ENCODE results near the gene HSPBAP1. TPM values are rescaled to one million over a fixed set of nuclear protein-coding genes. Genes with fewer than 3 reads are reported as not detected.

Gene HSPBAP1
- total and polyA plus RNA-seq, 2 of the 13 experiments (the other 11 are each of a cell fraction or from before 2014, with no cell fraction given): 4.2 to 5.1 TPM

DNA sequence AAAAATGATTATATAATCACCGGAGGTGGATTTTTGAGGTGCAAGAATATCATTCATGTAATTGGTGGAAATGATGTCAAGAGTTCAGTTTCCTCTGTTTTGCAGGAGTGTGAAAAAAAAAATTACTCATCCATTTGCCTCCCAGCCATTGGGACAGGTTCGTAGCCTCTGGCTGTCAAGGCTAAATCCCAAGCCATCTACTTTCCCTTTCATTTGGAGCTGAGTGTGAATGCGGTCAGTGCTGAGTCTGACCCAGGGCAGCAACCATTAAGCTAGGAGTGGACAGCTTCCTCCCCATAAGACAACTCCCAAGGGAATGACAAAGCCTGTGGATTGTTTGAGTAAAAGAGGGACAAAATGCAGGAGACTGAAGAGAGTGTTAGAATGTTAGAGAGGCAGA, 79.4 kb downstream of the HSPBAP1 start:
- Histone ChIP-seq H3K27me3 (ENCODE audit: control insufficient read depth in 1 of 2, insufficient read depth in 2 of 2, low read length in 2 of 2) (no peaks in the 10 kb centered on the region), H3K4me3 (replicated peaks in 1 of 3; ENCODE audit: insufficient read depth in 1 of 3, low read depth in 2 of 3, low read length in 3 of 3) (no peak overlapping the region), H3K4me1 (ENCODE audit: insufficient read depth, low read length) (no peaks in the 10 kb centered on the region), H4K20me1 (ENCODE audit: insufficient read depth, low read length) (no peaks in the 10 kb centered on the region), H3K4me2 (ENCODE audit: low read depth, low read length) (no peak overlapping the region), H3K79me2 (ENCODE audit: insufficient read depth, low read length) (no peaks in the 10 kb centered on the region), H3K27ac (ENCODE audit: extremely low read length, insufficient read depth, low read length) (no peak overlapping the region), H3K9ac (ENCODE audit: insufficient read depth, low read depth, low read length) (no peak overlapping the region), H2AFZ (ENCODE audit: low read length) (no peak overlapping the region), H3K9me3 (ENCODE audit: low read length) (no peaks in the 10 kb centered on the region), H3K36me3 (replicated peaks in 1 of 2; ENCODE audit: control insufficient read depth in 1 of 2, insufficient read depth in 2 of 2, low read length in 2 of 2) (peaks cover 1 to 14% of the 10 kb centered on the region in 2 experiments; a peak in 3 of 5 replicates)
- ChIA-PET CTCF (ENCODE audit: low intra/inter-chr PET ratio, low total read pairs) (no interaction called here), POLR2A (no interaction called here)
- ATAC-seq (no peak), FAIRE-seq (no peak), DNase-seq (ENCODE audit: low spot score) (no peak)
- in situ Hi-C loops (cut with HindIII; ENCODE audit: extremely low pct_ligation_motif_present, low pct_unique_long_range_greater_than_20kb): no loop called here
- WGBS (ENCODE audit: low lambda C conversion rate): 91% methylated on average over 3 of the region's 3 CpGs
- intact Hi-C loops (cut with micrococcal nuclease; ENCODE audit: unreplicated experiment): no loop called here
- no TSS peak for BruUV-seq (replicated peaks)
- TF ChIP-seq MXI1 (IDR thresholded peaks at IDR 0.05; ENCODE audit: borderline replicate concordance, low read depth, low read length) (no peak), KMT2A (CRISPR knock-in tag; IDR thresholded peaks at IDR 0.05) (no peak), ZNF572 (CRISPR knock-in tag; IDR thresholded peaks at IDR 0.05) (no peak), FOXO1 (CRISPR knock-in tag; IDR thresholded peaks at IDR 0.05) (no peak), POGZ (CRISPR knock-in tag; IDR thresholded peaks at IDR 0.05) (no peak), ZNF570 (CRISPR knock-in tag; IDR thresholded peaks at IDR 0.05; ENCODE audit: borderline replicate concordance) (no peak), ZBTB1 (CRISPR knock-in tag; IDR thresholded peaks at IDR 0.05; ENCODE audit: borderline replicate concordance) (no peak), ZNF891 (CRISPR knock-in tag; IDR thresholded peaks at IDR 0.05) (no peak), ZNF432 (CRISPR knock-in tag; IDR thresholded peaks at IDR 0.05; ENCODE audit: borderline replicate concordance) (no peak), ATRX (CRISPR knock-in tag; IDR thresholded peaks at IDR 0.05; ENCODE audit: borderline replicate concordance) (no peak), FOXM1 (CRISPR knock-in tag; IDR thresholded peaks at IDR 0.05) (no peak), BRD4 (CRISPR knock-in tag; IDR thresholded peaks at IDR 0.05) (no peak), CC2D1A (CRISPR knock-in tag; IDR thresholded peaks at IDR 0.05) (no peak), ZNF180 (CRISPR knock-in tag; IDR thresholded peaks at IDR 0.05; ENCODE audit: borderline replicate concordance, low read depth) (no peak), ZNF709 (CRISPR knock-in tag; IDR thresholded peaks at IDR 0.05) (no peak)
- TF ChIP-seq, protein P1, sequence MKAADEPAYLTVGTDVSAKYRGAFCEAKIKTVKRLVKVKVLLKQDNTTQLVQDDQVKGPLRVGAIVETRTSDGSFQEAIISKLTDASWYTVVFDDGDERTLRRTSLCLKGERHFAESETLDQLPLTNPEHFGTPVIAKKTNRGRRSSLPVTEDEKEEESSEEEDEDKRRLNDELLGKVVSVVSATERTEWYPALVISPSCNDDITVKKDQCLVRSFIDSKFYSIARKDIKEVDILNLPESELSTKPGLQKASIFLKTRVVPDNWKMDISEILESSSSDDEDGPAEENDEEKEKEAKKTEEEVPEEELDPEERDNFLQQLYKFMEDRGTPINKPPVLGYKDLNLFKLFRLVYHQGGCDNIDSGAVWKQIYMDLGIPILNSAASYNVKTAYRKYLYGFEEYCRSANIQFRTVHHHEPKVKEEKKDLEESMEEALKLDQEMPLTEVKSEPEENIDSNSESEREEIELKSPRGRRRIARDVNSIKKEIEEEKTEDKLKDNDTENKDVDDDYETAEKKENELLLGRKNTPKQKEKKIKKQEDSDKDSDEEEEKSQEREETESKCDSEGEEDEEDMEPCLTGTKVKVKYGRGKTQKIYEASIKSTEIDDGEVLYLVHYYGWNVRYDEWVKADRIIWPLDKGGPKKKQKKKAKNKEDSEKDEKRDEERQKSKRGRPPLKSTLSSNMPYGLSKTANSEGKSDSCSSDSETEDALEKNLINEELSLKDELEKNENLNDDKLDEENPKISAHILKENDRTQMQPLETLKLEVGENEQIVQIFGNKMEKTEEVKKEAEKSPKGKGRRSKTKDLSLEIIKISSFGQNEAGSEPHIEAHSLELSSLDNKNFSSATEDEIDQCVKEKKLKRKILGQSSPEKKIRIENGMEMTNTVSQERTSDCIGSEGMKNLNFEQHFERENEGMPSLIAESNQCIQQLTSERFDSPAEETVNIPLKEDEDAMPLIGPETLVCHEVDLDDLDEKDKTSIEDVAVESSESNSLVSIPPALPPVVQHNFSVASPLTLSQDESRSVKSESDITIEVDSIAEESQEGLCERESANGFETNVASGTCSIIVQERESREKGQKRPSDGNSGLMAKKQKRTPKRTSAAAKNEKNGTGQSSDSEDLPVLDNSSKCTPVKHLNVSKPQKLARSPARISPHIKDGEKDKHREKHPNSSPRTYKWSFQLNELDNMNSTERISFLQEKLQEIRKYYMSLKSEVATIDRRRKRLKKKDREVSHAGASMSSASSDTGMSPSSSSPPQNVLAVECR (CRISPR knock-in tag; IDR thresholded peaks at IDR 0.05; ENCODE audit: borderline replicate concordance): no peak
- TF ChIP-seq, protein P2, sequence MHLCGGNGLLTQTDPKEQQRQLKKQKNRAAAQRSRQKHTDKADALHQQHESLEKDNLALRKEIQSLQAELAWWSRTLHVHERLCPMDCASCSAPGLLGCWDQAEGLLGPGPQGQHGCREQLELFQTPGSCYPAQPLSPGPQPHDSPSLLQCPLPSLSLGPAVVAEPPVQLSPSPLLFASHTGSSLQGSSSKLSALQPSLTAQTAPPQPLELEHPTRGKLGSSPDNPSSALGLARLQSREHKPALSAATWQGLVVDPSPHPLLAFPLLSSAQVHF (CRISPR knock-in tag; IDR thresholded peaks at IDR 0.05): no peak
- TF ChIP-seq, protein P3, sequence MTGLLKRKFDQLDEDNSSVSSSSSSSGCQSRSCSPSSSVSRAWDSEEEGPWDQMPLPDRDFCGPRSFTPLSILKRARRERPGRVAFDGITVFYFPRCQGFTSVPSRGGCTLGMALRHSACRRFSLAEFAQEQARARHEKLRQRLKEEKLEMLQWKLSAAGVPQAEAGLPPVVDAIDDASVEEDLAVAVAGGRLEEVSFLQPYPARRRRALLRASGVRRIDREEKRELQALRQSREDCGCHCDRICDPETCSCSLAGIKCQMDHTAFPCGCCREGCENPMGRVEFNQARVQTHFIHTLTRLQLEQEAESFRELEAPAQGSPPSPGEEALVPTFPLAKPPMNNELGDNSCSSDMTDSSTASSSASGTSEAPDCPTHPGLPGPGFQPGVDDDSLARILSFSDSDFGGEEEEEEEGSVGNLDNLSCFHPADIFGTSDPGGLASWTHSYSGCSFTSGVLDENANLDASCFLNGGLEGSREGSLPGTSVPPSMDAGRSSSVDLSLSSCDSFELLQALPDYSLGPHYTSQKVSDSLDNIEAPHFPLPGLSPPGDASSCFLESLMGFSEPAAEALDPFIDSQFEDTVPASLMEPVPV (CRISPR knock-in tag; IDR thresholded peaks at IDR 0.05): no peak
- TF ChIP-seq, protein P4, sequence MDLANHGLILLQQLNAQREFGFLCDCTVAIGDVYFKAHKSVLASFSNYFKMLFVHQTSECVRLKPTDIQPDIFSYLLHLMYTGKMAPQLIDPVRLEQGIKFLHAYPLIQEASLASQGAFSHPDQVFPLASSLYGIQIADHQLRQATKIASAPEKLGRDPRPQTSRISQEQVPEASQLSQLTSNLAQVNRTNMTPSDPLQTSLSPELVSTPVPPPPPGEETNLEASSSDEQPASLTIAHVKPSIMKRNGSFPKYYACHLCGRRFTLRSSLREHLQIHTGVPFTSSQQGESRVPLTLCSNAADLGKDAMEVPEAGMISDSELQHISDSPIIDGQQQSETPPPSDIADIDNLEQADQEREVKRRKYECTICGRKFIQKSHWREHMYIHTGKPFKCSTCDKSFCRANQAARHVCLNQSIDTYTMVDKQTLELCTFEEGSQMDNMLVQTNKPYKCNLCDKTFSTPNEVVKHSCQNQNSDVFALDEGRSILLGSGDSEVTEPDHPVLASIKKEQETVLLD (CRISPR knock-in tag; IDR thresholded peaks at IDR 0.05; ENCODE audit: low read depth): no peak

All from HepG2 (cell line).